Transverse colon (tissue), 4 donors: Measurements from ENCODE around the gene EVI5L. TPM values are rescaled to one million over a fixed set of nuclear protein-coding genes. Genes with fewer than 3 reads are reported as not detected.

Experiments
- DNase-seq: peaks from one replicate; pipeline ENCODE4 v3.0.0-alpha.2; 2019
- H3K27ac ChIP-seq, 4 donors: fragments of 200-600 bp; sonication (generic); 2 replicates each; pipeline ENCODE4 v1.5.1; 2016 to 2018; ENCODE audit warnings: inconsistent platforms in 4 of 4
- H3K27me3 ChIP-seq: fragments of 200-600 bp; sonication (generic); 2 replicates; pipeline ENCODE4 v1.5.1; 2017; ENCODE audit warnings: inconsistent platforms
- H3K36me3 ChIP-seq, 4 donors: fragments of 200-600 bp; sonication (generic); 2 replicates each; pipeline ENCODE4 v1.5.1; 2017 to 2019; ENCODE audit warnings: inconsistent platforms in 4 of 4
- H3K4me1 ChIP-seq, 4 donors: fragments of 200-600 bp; sonication (generic); 2 replicates each; pipeline ENCODE4 v1.5.1; 2017 to 2020; ENCODE audit warnings: inconsistent platforms in 4 of 4
- H3K4me3 ChIP-seq, 4 donors: fragments of 200-600 bp; sonication (generic); 1 replicate in 1 of 4; 2 replicates in 3 of 4; pipeline versions ENCODE4 v1.5.1 to v1.6.1; 2017 to 2019; ENCODE audit warnings: inconsistent platforms in 4 of 4
- H3K9me3 ChIP-seq, 2 donors: fragments of 200-600 bp; sonication (generic); 2 replicates each; pipeline ENCODE4 v1.5.1; 2017 to 2019; ENCODE audit warnings: inconsistent platforms in 2 of 2
- CTCF ChIP-seq, 5 experiments: fragments of 200-600 bp in 3 of 5; fragments of 450-650 bp in 2 of 5; sonication (generic) in 3 of 5; IDR thresholded peaks; 1 replicate in 2 of 5; 2 replicates in 3 of 5; pipeline ENCODE4 v1.5.1; 2016 to 2017; ENCODE audit warnings: antibody characterized with exemption in 5 of 5, inconsistent platforms in 3 of 5, mild to moderate bottlenecking in 2 of 5, moderate library complexity in 1 of 5
- EP300 ChIP-seq: sonication (generic); formaldehyde crosslinking; IDR thresholded peaks from one replicate; pipeline ENCODE4 v1.6.1; 2017; ENCODE audit warnings: antibody characterized with exemption, low read depth
- POLR2A ChIP-seq: fragments of 450-650 bp; IDR thresholded peaks from one replicate; pipeline ENCODE4 v1.6.1; 2016; ENCODE audit warnings: antibody characterized with exemption, mild to moderate bottlenecking, moderate library complexity
- POLR2AphosphoS5 ChIP-seq, 3 donors: sonication (generic); formaldehyde crosslinking; IDR thresholded peaks; one replicate each; pipeline ENCODE4 v1.6.1; 2016; ENCODE audit warnings: antibody characterized with exemption in 3 of 3
- WGBS, 2 donors: methylation state at CpG; one replicate each; pipeline ENCODE4 v1.1.5; 2018; ENCODE audit warnings: low coverage in 1 of 2; 5-methylcytosine and 5-hydroxymethylcytosine counted together
- in situ Hi-C, 4 donors: fragments of 200-750 bp; cut with MboI; loops; one replicate each; pipeline versions ENCODE4 v1.15.0 to v1.15.1; 2017; ENCODE audit warnings: low sequenced_read_pairs in 3 of 4, low pct_ligation_motif_present in 1 of 4, low pct_unique_long_range_greater_than_20kb in 1 of 4
- intact Hi-C: fragments of 100-400 bp; cut with DNase I; formaldehyde crosslinking; loops from one replicate; pipeline ENCODE4 v1.15.1; 2023; ENCODE audit warnings: low total_unique reads
- total RNA-seq, 4 donors: library from RNA; depleted of rRNA; stranded (reverse); fragments of >200 nt; gene quantifications; one replicate each; pipeline ENCODE4 v1.1.0, GENCODE V29; 2016

Gene EVI5L
- total RNA-seq, 4 donors from 2014 or later = 8.5 to 65.8 (median 15.0) TPM

GRCh38 chr19:7897292-7897691 lies 67.3 kb downstream of the EVI5L start:
- no peak overlapping the region for H3K4me3 ChIP-seq
- H3K27me3 ChIP-seq = no peaks in the 10 kb centered on the region
- DNase-seq = no peak
- intact Hi-C loops = loop anchor here (5.0 kb wide), 1 partner anchor 1435 kb away; no protein-coding TSS in a partner anchor
- H3K9me3 ChIP-seq = no peaks in the 10 kb centered on the region
- 85 to 89% methylated on average over 3 to 11 of the region's 11 CpGs for WGBS, 2 donors
- peaks cover 0 to 6% (median 3%) of the 10 kb centered on the region in 4 donors for H3K4me1 ChIP-seq
- H3K27ac ChIP-seq = no peak overlapping the region
- no peak for TF ChIP-seq POLR2A
- TF ChIP-seq EP300 = no peak
- TF ChIP-seq CTCF (IDR thresholded peaks at IDR 0.05) = no peak
- TF ChIP-seq POLR2AphosphoS5 (IDR thresholded peaks at IDR 0.05) = no peak
- in situ Hi-C loops = no loop called here
- H3K36me3 ChIP-seq = no peaks in the 10 kb centered on the region

GRCh38 chr19:7898967-7899366 lies 68.9 kb downstream of the EVI5L start:
- Histone ChIP-seq H3K4me3 (no peak overlapping the region), H3K36me3 (no peaks in the 10 kb centered on the region), H3K9me3 (no peaks in the 10 kb centered on the region), H3K4me1 (peaks cover 3 to 15% (median 12%) of the 10 kb centered on the region in 4 donors), H3K27me3 (no peaks in the 10 kb centered on the region), H3K27ac (no peak overlapping the region)
- intact Hi-C loops (loop anchor here (5.0 kb wide), 1 partner anchor 1433 kb away; no protein-coding TSS in a partner anchor), in situ Hi-C loops (no loop called here)
- DNase-seq = peak; percentile 6
- TF ChIP-seq EP300 (no peak), POLR2A (no peak), POLR2AphosphoS5 (IDR thresholded peaks at IDR 0.05) (no peak), CTCF (IDR thresholded peaks at IDR 0.05) (no peak)
- 94% methylated on average over 16 of the region's 16 CpGs; no CpG with 5 or more reads in 1 of the 2 donors for WGBS, 2 donors

- peak; percentile 6 for DNase-seq
Measured at GRCh38 chr19:7899751-7900378, 69.8 kb downstream of the EVI5L start.

More at GRCh38 chr19:7899751-7900378, 69.8 kb downstream of the EVI5L start:
- in situ Hi-C loops = no loop called here
- H3K27me3 ChIP-seq = no peaks in the 10 kb centered on the region
- intact Hi-C loops = loop anchor here (5.0 kb wide), 1 partner anchor 1432 kb away; no protein-coding TSS in a partner anchor
- peaks cover 8 to 17% (median 17%) of the 10 kb centered on the region in 4 donors for H3K4me1 ChIP-seq
- no peaks in the 10 kb centered on the region for H3K36me3 ChIP-seq
- H3K27ac ChIP-seq = no peak overlapping the region
- TF ChIP-seq POLR2AphosphoS5 (IDR thresholded peaks at IDR 0.05) (no peak), EP300 (no peak), POLR2A (no peak), CTCF (IDR thresholded peaks at IDR 0.05) (no peak)
- H3K4me3 ChIP-seq = no peak overlapping the region
- 94% methylated on average over 21 of the region's 34 CpGs; no CpG with 5 or more reads in 1 of the 2 donors for WGBS, 2 donors
- no peaks in the 10 kb centered on the region for H3K9me3 ChIP-seq
